Measurements from ENCODE around the gene MARVELD1. TPM values are rescaled to one million over a fixed set of nuclear protein-coding genes. Genes with fewer than 3 reads are reported as not detected.

The MARVELD1 gene
- total and polyA plus RNA-seq, 2 of the 13 experiments (the other 11 are each of a cell fraction or from before 2014, with no cell fraction given), result not detected

DNA sequence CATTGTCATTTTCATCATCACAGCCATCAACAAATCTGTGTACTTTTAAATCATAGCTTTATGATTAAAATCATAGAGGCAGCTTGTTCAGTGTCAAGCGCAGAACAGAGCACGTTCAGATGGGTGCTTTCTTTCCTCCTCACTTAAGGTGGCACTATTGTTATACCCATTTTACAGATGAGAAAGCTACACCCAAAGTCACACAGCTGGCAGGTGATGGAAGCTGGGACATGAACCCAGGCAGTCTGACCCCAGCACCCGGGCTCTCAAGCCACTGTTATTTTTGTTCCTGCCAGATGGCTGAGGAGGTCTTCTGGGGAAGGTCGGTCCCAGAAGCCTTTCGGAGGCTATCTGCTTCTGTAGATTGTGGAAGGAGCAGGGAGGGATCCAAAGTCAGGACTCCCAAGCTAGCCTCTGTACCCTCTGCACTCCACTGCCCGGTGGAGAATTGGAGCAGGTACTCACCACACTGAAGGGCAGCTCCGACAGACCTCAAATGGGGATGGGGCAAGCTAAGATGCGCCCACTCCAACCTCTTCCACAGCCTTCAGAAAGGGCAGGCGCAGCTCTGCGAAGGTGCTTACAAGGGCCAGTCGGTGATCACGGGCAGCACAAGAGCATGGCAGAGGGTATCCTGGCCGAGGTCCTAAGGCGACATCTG is 27.1 kb upstream of the MARVELD1 start (continued):
- TF ChIP-seq THAP9 (CRISPR knock-in tag; IDR thresholded peaks at IDR 0.05; ENCODE audit: borderline replicate concordance), result no peak
- 0 out of 2 replicates have a peak, but pooled peaks have one; percentile 27 for TF ChIP-seq KDM5A (IDR thresholded peaks at IDR 0.05; ENCODE audit: borderline replicate concordance, low read length)
- TF ChIP-seq, protein P1, sequence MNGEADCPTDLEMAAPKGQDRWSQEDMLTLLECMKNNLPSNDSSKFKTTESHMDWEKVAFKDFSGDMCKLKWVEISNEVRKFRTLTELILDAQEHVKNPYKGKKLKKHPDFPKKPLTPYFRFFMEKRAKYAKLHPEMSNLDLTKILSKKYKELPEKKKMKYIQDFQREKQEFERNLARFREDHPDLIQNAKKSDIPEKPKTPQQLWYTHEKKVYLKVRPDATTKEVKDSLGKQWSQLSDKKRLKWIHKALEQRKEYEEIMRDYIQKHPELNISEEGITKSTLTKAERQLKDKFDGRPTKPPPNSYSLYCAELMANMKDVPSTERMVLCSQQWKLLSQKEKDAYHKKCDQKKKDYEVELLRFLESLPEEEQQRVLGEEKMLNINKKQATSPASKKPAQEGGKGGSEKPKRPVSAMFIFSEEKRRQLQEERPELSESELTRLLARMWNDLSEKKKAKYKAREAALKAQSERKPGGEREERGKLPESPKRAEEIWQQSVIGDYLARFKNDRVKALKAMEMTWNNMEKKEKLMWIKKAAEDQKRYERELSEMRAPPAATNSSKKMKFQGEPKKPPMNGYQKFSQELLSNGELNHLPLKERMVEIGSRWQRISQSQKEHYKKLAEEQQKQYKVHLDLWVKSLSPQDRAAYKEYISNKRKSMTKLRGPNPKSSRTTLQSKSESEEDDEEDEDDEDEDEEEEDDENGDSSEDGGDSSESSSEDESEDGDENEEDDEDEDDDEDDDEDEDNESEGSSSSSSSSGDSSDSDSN (CRISPR knock-in tag; IDR thresholded peaks at IDR 0.05), result no peak
- TF ChIP-seq NFE2L1 (CRISPR knock-in tag; IDR thresholded peaks at IDR 0.05; ENCODE audit: borderline replicate concordance), result no peak
- peak; percentile 98 for TF ChIP-seq ZNF629 (CRISPR knock-in tag; conservative IDR thresholded peaks at IDR 0.05)
- TF ChIP-seq ZNF501 (CRISPR knock-in tag; IDR thresholded peaks at IDR 0.05), result no peak
- peak; percentile 20; the same call in 1 of the 2 replicates for TF ChIP-seq CTCF (CRISPR knock-in tag; IDR thresholded peaks at IDR 0.05)
- no peak for TF ChIP-seq THAP7 (CRISPR knock-in tag; IDR thresholded peaks at IDR 0.05)
- no peak for TF ChIP-seq ZNF17 (CRISPR knock-in tag; IDR thresholded peaks at IDR 0.05)
- no peak for TF ChIP-seq ZNF530 (CRISPR knock-in tag; IDR thresholded peaks at IDR 0.05; ENCODE audit: low read depth)
- TF ChIP-seq ARNT (IDR thresholded peaks at IDR 0.05), result no peak

Measured in HepG2 (cell line).